Stimulated activated CD4-positive, alpha-beta T cell treated with anti-CD3 and anti-CD28 coated beads, Interleukin-12 subunit alpha, Interleukin-12 subunit beta, amount 100 ng/mL, for 24 hours (primary cell): ENCODE data around the gene TMEFF2.

ENCODE experiments used
- DNase-seq, 2 experiments: peaks; one replicate each; pipeline ENCODE4 v3.0.0-alpha.2; 2020; ENCODE audit warnings: low read depth in 2 of 2

Gene TMEFF2

GRCh38 chr2:191968120-191968519 lies 226.6 kb downstream of the TMEFF2 start:
- DNase-seq = no peak

- no peak for DNase-seq
These were observed 229.0 kb downstream of the TMEFF2 start for GRCh38 chr2:191965733-191966132.

- no peak for DNase-seq
These were observed 233.2 kb downstream of the TMEFF2 start for GRCh38 chr2:191961556-191961955.

- no peak for DNase-seq
These were observed 235.5 kb downstream of the TMEFF2 start for GRCh38 chr2:191959209-191959608.

- DNase-seq = no peak
These were observed 236.5 kb downstream of the TMEFF2 start for GRCh38 chr2:191957996-191958860.

GRCh38 chr2:191954451-191954850 lies 240.3 kb downstream of the TMEFF2 start:
- no peak for DNase-seq

- no peak for DNase-seq
These were observed 242.0 kb downstream of the TMEFF2 start for GRCh38 chr2:191952515-191953270.

- DNase-seq = no peak
These were observed 242.9 kb downstream of the TMEFF2 start for GRCh38 chr2:191951832-191952231.

GRCh38 chr2:191951376-191951775 lies 243.4 kb downstream of the TMEFF2 start:
- no peak for DNase-seq

- DNase-seq = no peak
These were observed 244.4 kb downstream of the TMEFF2 start for GRCh38 chr2:191950132-191950874.

- no peak for DNase-seq
These were observed 247.5 kb downstream of the TMEFF2 start for GRCh38 chr2:191947235-191947634.

GRCh38 chr2:191946471-191947182 lies 248.1 kb downstream of the TMEFF2 start:
- no peak for DNase-seq

GRCh38 chr2:191945623-191946022 lies 249.1 kb downstream of the TMEFF2 start:
- no peak for DNase-seq

- no peak for DNase-seq
These were observed 252.0 kb downstream of the TMEFF2 start for GRCh38 chr2:191942739-191943103.

- DNase-seq = no peak
These were observed 252.5 kb downstream of the TMEFF2 start for GRCh38 chr2:191942090-191942738.

GRCh38 chr2:191941376-191941929 lies 253.3 kb downstream of the TMEFF2 start:
- no peak for DNase-seq

GRCh38 chr2:191938779-191939178 lies 256.0 kb downstream of the TMEFF2 start:
- DNase-seq = no peak

GRCh38 chr2:191936882-191937405 lies 257.8 kb downstream of the TMEFF2 start:
- DNase-seq = no peak

- no peak for DNase-seq
These were observed 259.5 kb downstream of the TMEFF2 start for GRCh38 chr2:191935247-191935646.

- peak; percentile 26 to 29 for DNase-seq
These were observed 261.2 kb downstream of the TMEFF2 start for GRCh38 chr2:191933307-191934105.
